HL-60/S4 (cell line): Measurements from ENCODE around the gene MORF4L1.
"Not testable (repeated sequence)": the region's sequence is repeated elsewhere in the genome, so short reads cannot be mapped to it uniquely, and the experiment has no call there.

Source experiments
- in situ Hi-C: fragments of 300-500 bp; cut with MboI; formaldehyde crosslinking; loops from 2 replicates; pipeline ENCODE4 v1.14.3; 2022; ENCODE audit warnings: low sequenced_read_pairs

MORF4L1 gene

GRCh38 chr15:78898540-78898939 is 25.9 kb downstream of the MORF4L1 start:
- in situ Hi-C loops = no loop called here

GRCh38 chr15:78900819-78901533 is 28.3 kb downstream of the MORF4L1 start:
- in situ Hi-C loops = not testable (repeated sequence)

GRCh38 chr15:78902281-78903032 is 29.8 kb downstream of the MORF4L1 start:
- in situ Hi-C loops = not testable (repeated sequence)

GRCh38 chr15:78904599-78905358 is 32.1 kb downstream of the MORF4L1 start:
- in situ Hi-C loops = no loop called here

- in situ Hi-C loops = no loop called here
Observed at GRCh38 chr15:78906316-78906620, 33.6 kb downstream of the MORF4L1 start.

GRCh38 chr15:78907577-78907976 is 34.9 kb downstream of the MORF4L1 start:
- in situ Hi-C loops = no loop called here

GRCh38 chr15:78909160-78909695 is 36.5 kb downstream of the MORF4L1 start:
- in situ Hi-C loops = no loop called here

- in situ Hi-C loops = loop anchor here (10.0 kb wide), 2 partner anchors 115 to 275 kb away; no protein-coding TSS in a partner anchor
Observed at GRCh38 chr15:78909791-78910228, 37.1 kb downstream of the MORF4L1 start.

GRCh38 chr15:78910271-78910670 is 37.6 kb downstream of the MORF4L1 start:
- in situ Hi-C loops = loop anchor here (10.0 kb wide), 2 partner anchors 115 to 275 kb away; no protein-coding TSS in a partner anchor

GRCh38 chr15:78912316-78912715 is 39.6 kb downstream of the MORF4L1 start:
- in situ Hi-C loops = loop anchor here (10.0 kb wide), 2 partner anchors 112 to 272 kb away; no protein-coding TSS in a partner anchor

GRCh38 chr15:78913012-78913411 is 40.3 kb downstream of the MORF4L1 start:
- in situ Hi-C loops = loop anchor here (10.0 kb wide), 2 partner anchors 112 to 272 kb away; no protein-coding TSS in a partner anchor

- in situ Hi-C loops = loop anchor here (10.0 kb wide), 2 partner anchors 111 to 271 kb away; no protein-coding TSS in a partner anchor
Observed at GRCh38 chr15:78914027-78914764, 41.5 kb downstream of the MORF4L1 start.

GRCh38 chr15:78915341-78916087 is 42.8 kb downstream of the MORF4L1 start:
- in situ Hi-C loops = loop anchor here (10.0 kb wide), 2 partner anchors 109 to 269 kb away; no protein-coding TSS in a partner anchor

GRCh38 chr15:78916088-78916487 is 43.4 kb downstream of the MORF4L1 start:
- in situ Hi-C loops = loop anchor here (10.0 kb wide), 2 partner anchors 109 to 269 kb away; no protein-coding TSS in a partner anchor

- in situ Hi-C loops = loop anchor here (10.0 kb wide), 2 partner anchors 107 to 267 kb away; no protein-coding TSS in a partner anchor
Observed at GRCh38 chr15:78917888-78918287, 45.2 kb downstream of the MORF4L1 start.

- in situ Hi-C loops = no loop called here
Observed at GRCh38 chr15:78921517-78921916, 48.8 kb downstream of the MORF4L1 start.

- in situ Hi-C loops = no loop called here
Observed at GRCh38 chr15:78921940-78922339, 49.2 kb downstream of the MORF4L1 start.

- in situ Hi-C loops = no loop called here
Observed at GRCh38 chr15:78922527-78922926, 49.8 kb downstream of the MORF4L1 start.

- in situ Hi-C loops = no loop called here
Observed at GRCh38 chr15:78923015-78923414, 50.3 kb downstream of the MORF4L1 start.
